ENCODE measurements around the gene PRR36.

GRCh38 chr19:7914099-7914498 is 39.9 kb upstream of the PRR36 start:
- TF ChIP-seq CTCF (IDR thresholded peaks at IDR 0.05) (no peak), JUN (CRISPR knock-in tag; IDR thresholded peaks at IDR 0.05) (no peak), IRF1 (CRISPR knock-in tag; IDR thresholded peaks at IDR 0.05) (no peak), ESRRA (CRISPR knock-in tag; IDR thresholded peaks at IDR 0.05; ENCODE audit: borderline replicate concordance) (no peak), MYBL2 (CRISPR knock-in tag; IDR thresholded peaks at IDR 0.05) (no peak), MAX (CRISPR knock-in tag; IDR thresholded peaks at IDR 0.05) (no peak), FOXK1 (CRISPR knock-in tag; IDR thresholded peaks at IDR 0.05) (no peak), HMGA2 (CRISPR knock-in tag; IDR thresholded peaks at IDR 0.05) (no peak), RELA (CRISPR knock-in tag; IDR thresholded peaks at IDR 0.05; ENCODE audit: borderline replicate concordance) (no peak)
